HCT116 (cell line): ENCODE data around the gene COMMD4. TPM values are rescaled to one million over a fixed set of nuclear protein-coding genes. Genes with fewer than 3 reads are reported as not detected.

Source experiments
- ATAC-seq: fragments of 200-7000 bp; cut with Tn5 transposase; 2 replicates; pipeline ENCODE4 v1.9.1; 2020; ENCODE audit warnings: mild to moderate bottlenecking, moderate library complexity
- BruUV-seq: library from RNA; stranded (reverse); fragments of 400-500 nt; replicated peaks from 2 replicates; lab custom pipeline; 2021; lab: Mats Ljungman, UMichigan
- CTCF ChIA-PET: fragments of 300-600 bp; sonication (Branson Sonifier 250); formaldehyde crosslinking; loops from one replicate; lab custom pipeline; 2021; ENCODE audit warnings: antibody characterized with exemption; lab: Charles Lee
- POLR2A ChIA-PET: fragments of 300-600, 350-600 bp; sonication (Branson Sonifier 250); formaldehyde crosslinking; loops from one replicate; lab custom pipeline; 2021; ENCODE audit warnings: antibody characterized with exemption; lab: Charles Lee
- RAD21 ChIA-PET, 2 experiments: fragments of 300-600 bp; sonication (Branson Sonifier 250); formaldehyde crosslinking; loops; one replicate each; lab custom pipeline; 2023; ENCODE audit warnings: low total read pairs in 2 of 2; ENCODE audit not compliant: uncharacterized antibody in 2 of 2, unreplicated experiment in 2 of 2, low non-redundant PET in 1 of 2; lab: Charles Lee
- DNase-seq: peaks from one replicate; pipeline ENCODE4 v3.0.0-alpha.2; 2010; ENCODE audit warnings: low read depth, low spot score
- H2AFZ ChIP-seq: fragments of 200-600 bp; shearing (Covaris generic), sonication (generic); 2 replicates; pipeline ENCODE4 v1.6.1; 2017; ENCODE audit warnings: low read depth, mixed run types, mixed read lengths, antibody characterized with exemption, low read length; ENCODE audit not compliant: poor library complexity, severe bottlenecking
- H3K27ac ChIP-seq: 2 replicates; pipeline ENCODE4 v1.5.1; 2012; ENCODE audit warnings: low read depth, low read length
- H3K27me3 ChIP-seq: fragments of 200-600 bp; sonication (generic); 2 replicates; pipeline ENCODE4 v1.6.1; 2016; ENCODE audit warnings: mixed run types, low read length, mixed read lengths; ENCODE audit not compliant: insufficient read depth
- H3K36me3 ChIP-seq, 2 experiments: fragments of 200-500 bp in 1 of 2; fragments of 200-600 bp in 1 of 2; sonication (Bioruptor generic) in 1 of 2; sonication (generic) in 1 of 2; 2 replicates each; pipeline versions ENCODE4 v1.5.1 to v1.6.1; 2014 to 2016; ENCODE audit warnings: low read length in 2 of 2, inconsistent platforms in 1 of 2, mixed read lengths in 1 of 2, mixed run types in 1 of 2; ENCODE audit not compliant: insufficient read depth in 2 of 2, control insufficient read depth in 1 of 2
- H3K4me1 ChIP-seq, 2 experiments: fragments of 200-600 bp in 1 of 2; sonication (generic) in 1 of 2; 2 replicates each; pipeline versions ENCODE4 v1.5.1 to v1.6.1; 2012 to 2017; ENCODE audit warnings: low read length in 2 of 2, inconsistent platforms in 1 of 2, mild to moderate bottlenecking in 1 of 2, mixed read lengths in 1 of 2, mixed run types in 1 of 2, moderate library complexity in 1 of 2; ENCODE audit not compliant: insufficient read depth in 2 of 2, control insufficient read depth in 1 of 2
- H3K4me2 ChIP-seq: fragments of 200-600 bp; sonication (generic); 2 replicates; pipeline ENCODE4 v1.6.1; 2017; ENCODE audit warnings: mixed run types, low read length, mixed read lengths
- H3K4me3 ChIP-seq, 2 experiments: fragments of 200-600 bp in 1 of 2; sonication (generic) in 1 of 2; replicated peaks in 1 of 2; 2 replicates each; pipeline ENCODE4 v1.5.1; 2011 to 2016; ENCODE audit warnings: low read length in 2 of 2, control low read depth in 1 of 2, low read depth in 1 of 2, mild to moderate bottlenecking in 1 of 2, mixed read lengths in 1 of 2, mixed run types in 1 of 2
- H3K79me2 ChIP-seq: fragments of 200-600 bp; sonication (generic); 2 replicates; pipeline ENCODE4 v1.6.1; 2017; ENCODE audit warnings: mild to moderate bottlenecking, mixed run types, low read length, moderate library complexity, mixed read lengths; ENCODE audit not compliant: insufficient read depth
- H3K9ac ChIP-seq: fragments of 200-600 bp; sonication (generic); 2 replicates; pipeline ENCODE4 v1.6.1; 2016; ENCODE audit warnings: low read length, mixed read lengths
- H3K9me2 ChIP-seq: fragments of 200-600 bp; sonication (generic), shearing (Covaris generic); 2 replicates; pipeline ENCODE4 v1.6.1; 2017; ENCODE audit warnings: mixed run types, mild to moderate bottlenecking, moderate library complexity; ENCODE audit not compliant: insufficient read depth
- H3K9me3 ChIP-seq, 2 experiments: fragments of 200-500 bp in 1 of 2; fragments of 200-600 bp in 1 of 2; sonication (Bioruptor generic) in 1 of 2; sonication (generic) in 1 of 2; 2 replicates each; pipeline ENCODE4 v1.6.1; 2014 to 2017; ENCODE audit warnings: low read length in 2 of 2, mixed read lengths in 2 of 2, inconsistent platforms in 1 of 2, low read depth in 1 of 2, mild to moderate bottlenecking in 1 of 2, mixed run types in 1 of 2, moderate library complexity in 1 of 2; ENCODE audit not compliant: control insufficient read depth in 1 of 2, insufficient read depth in 1 of 2
- H4K20me1 ChIP-seq: fragments of 200-600 bp; sonication (generic), shearing (Covaris generic); 2 replicates; pipeline ENCODE4 v1.6.1; 2017; ENCODE audit warnings: mixed run types, mild to moderate bottlenecking, moderate library complexity; ENCODE audit not compliant: insufficient read depth
- CBX3 ChIP-seq: IDR thresholded peaks from 2 replicates; pipeline ENCODE4 v1.6.1; 2012; ENCODE audit warnings: low read depth
- EGR1 ChIP-seq: IDR thresholded peaks from 2 replicates; pipeline ENCODE4 v1.6.1; 2012; ENCODE audit warnings: low read depth
- ELF1 ChIP-seq: IDR thresholded peaks from 2 replicates; pipeline ENCODE4 v1.6.1; 2012; ENCODE audit warnings: low read depth, borderline replicate concordance
- EZH2 ChIP-seq: fragments of 200-600 bp; sonication (generic); IDR thresholded peaks from 2 replicates; pipeline ENCODE4 v1.6.1; 2017; ENCODE audit warnings: antibody characterized with exemption, mixed run types
- EZH2phosphoT487 ChIP-seq: fragments of 200-600 bp; IDR thresholded peaks from 2 replicates; pipeline ENCODE4 v1.6.1; 2018; ENCODE audit warnings: antibody characterized with exemption, borderline replicate concordance
- POLR2A ChIP-seq: IDR thresholded peaks from 2 replicates; pipeline ENCODE4 v1.7.0; 2011; ENCODE audit warnings: borderline replicate concordance; ENCODE audit not compliant: insufficient read depth, insufficient read length; ENCODE audit errors: extremely low read depth
- RAD21 ChIP-seq: IDR thresholded peaks from 2 replicates; pipeline ENCODE4 v1.6.1; 2012; ENCODE audit warnings: low read depth, mild to moderate bottlenecking
- SIN3A ChIP-seq: IDR thresholded peaks from 2 replicates; pipeline ENCODE4 v1.6.1; 2012; ENCODE audit warnings: low read depth
- SRF ChIP-seq: IDR thresholded peaks from 2 replicates; pipeline ENCODE4 v1.6.1; 2012; ENCODE audit warnings: low read depth
- TCF7L2 ChIP-seq: IDR thresholded peaks from 2 replicates; pipeline ENCODE4 v1.7.0; 2011; ENCODE audit warnings: borderline replicate concordance, inconsistent platforms; ENCODE audit not compliant: insufficient read depth, insufficient read length; ENCODE audit errors: extremely low read depth
- ZBTB33 ChIP-seq: IDR thresholded peaks from 2 replicates; pipeline ENCODE4 v1.6.1; 2011; ENCODE audit warnings: mild to moderate bottlenecking, low read length, moderate library complexity; ENCODE audit not compliant: insufficient replicate concordance; ENCODE audit errors: extremely low read depth
- ZFX ChIP-seq: fragments of 450-650 bp; IDR thresholded peaks from 2 replicates; pipeline ENCODE4 v1.6.1; 2017
- intact Hi-C: fragments of 100-400 bp; cut with micrococcal nuclease; formaldehyde crosslinking; loops from 2 replicates; pipeline ENCODE4 v1.10.0; 2022
- total RNA-seq: library from RNA; stranded (reverse); gene quantifications from one replicate; pipeline ENCODE4 v1.2.1, GENCODE V29; 2021; ENCODE audit not compliant: unreplicated experiment

Gene COMMD4
- total RNA-seq, 1 experiment from 2014 or later: 141 TPM

GRCh38 chr15:75338661-75339240, 2.9 kb downstream of the COMMD4 start:
- H3K36me3 ChIP-seq: no peaks in the 10 kb centered on the region
- no peak for TF ChIP-seq SIN3A
- no peak for TF ChIP-seq EGR1
- TF ChIP-seq SRF: no peak
- no peak for TF ChIP-seq POLR2A
- TF ChIP-seq CBX3: no peak
- TF ChIP-seq TCF7L2: no peak
- no peak for TF ChIP-seq RAD21
- no peak for TF ChIP-seq ZBTB33
- no peak for TF ChIP-seq EZH2phosphoT487
- no peak for TF ChIP-seq ELF1
- no peak for TF ChIP-seq EZH2
- TF ChIP-seq ZFX: no peak
- CTCF ChIA-PET: no interaction called here
- no peaks in the 10 kb centered on the region for H3K9me3 ChIP-seq
- no peak overlapping the region for H3K27ac ChIP-seq
- RAD21 ChIA-PET: no interaction called here
- H3K9ac ChIP-seq: no peak overlapping the region
- H3K9me2 ChIP-seq: no peaks in the 10 kb centered on the region
- H3K4me3 ChIP-seq: no peak overlapping the region
- no peaks in the 10 kb centered on the region for H4K20me1 ChIP-seq
- H3K27me3 ChIP-seq: no peaks in the 10 kb centered on the region
- H3K4me2 ChIP-seq: no peak overlapping the region
- peaks cover 13% of the 10 kb centered on the region for H3K79me2 ChIP-seq
- no TSS peak for BruUV-seq
- no peak for ATAC-seq
- intact Hi-C loops: no loop called here
- DNase-seq: no peak
- H2AFZ ChIP-seq: no peak overlapping the region
- peaks cover 9 to 14% of the 10 kb centered on the region in 2 experiments for H3K4me1 ChIP-seq
- POLR2A ChIA-PET: no interaction called here
